Activated CD8-positive, alpha-beta memory T cell treated with anti-CD3 and anti-CD28 coated beads, Interleukin-2, amount 10 ng/mL, durations not matched to agents 7 days and 5 days (primary cell): ENCODE data around the gene GGCT. TPM values are rescaled to one million over a fixed set of nuclear protein-coding genes. Genes with fewer than 3 reads are reported as not detected.

ENCODE experiments used
- ATAC-seq: fragments of 150-1000 bp; cut with Tn5 transposase; one replicate; pipeline ENCODE4 v1.10.0; 2021; ENCODE audit warnings: moderate library complexity
- CTCF ChIA-PET: fragments of 350-600 bp; sonication (Branson Sonifier 250); formaldehyde crosslinking; loops from one replicate; lab custom pipeline; 2021; ENCODE audit warnings: antibody characterized with exemption; lab: Charles Lee
- DNase-seq: peaks from one replicate; pipeline ENCODE4 v3.0.0-alpha.2; 2020
- H3K27ac Mint-ChIP-seq: one replicate; pipeline ENCODE4 v1.8.0; 2021; ENCODE audit warnings: mild to moderate bottlenecking, mixed read lengths
- H3K27me3 Mint-ChIP-seq: one replicate; pipeline ENCODE4 v1.8.0; 2021; ENCODE audit warnings: mixed read lengths
- H3K36me3 Mint-ChIP-seq: one replicate; pipeline ENCODE4 v1.8.0; 2021; ENCODE audit warnings: mild to moderate bottlenecking, mixed read lengths
- H3K4me1 Mint-ChIP-seq: one replicate; pipeline ENCODE4 v1.8.0; 2021; ENCODE audit warnings: mixed read lengths
- H3K4me3 Mint-ChIP-seq: one replicate; pipeline ENCODE4 v1.8.0; 2021; ENCODE audit warnings: mild to moderate bottlenecking, moderate library complexity, mixed read lengths
- H3K9me3 Mint-ChIP-seq: one replicate; pipeline ENCODE4 v1.8.0; 2022; ENCODE audit warnings: low read depth, mixed read lengths
- total RNA-seq, 2 experiments: library from RNA; stranded (reverse); gene quantifications; one replicate each; pipeline ENCODE4 v1.2.3, GENCODE V29; 2021

GGCT gene
- total RNA-seq, 2 experiments from 2014 or later: 46.1 to 58.8 TPM

GRCh38 chr7:30463405-30464145 is 41.1 kb downstream of the GGCT start:
- Mint-ChIP-seq H3K4me1 (peaks cover 35% of the 10 kb centered on the region), H3K36me3 (peaks cover 23% of the 10 kb centered on the region), H3K9me3 (no peaks in the 10 kb centered on the region), H3K4me3 (no peak overlapping the region), H3K27ac (no peak overlapping the region), H3K27me3 (no peaks in the 10 kb centered on the region)
- DNase-seq (no peak), ATAC-seq (no peak)
- CTCF ChIA-PET: interaction anchor here (0.8 to 2.2 kb wide), 2 partner anchors 14 to 47 kb away, joined by 3 to 10 read pairs; partner anchors contain the start of gene NOD1

- CTCF ChIA-PET: no interaction called here
- no peaks in the 10 kb centered on the region for H3K9me3 Mint-ChIP-seq
- no peak overlapping the region for H3K4me3 Mint-ChIP-seq
Measured at GRCh38 chr7:30462179-30462578, 42.5 kb downstream of the GGCT start.

GRCh38 chr7:30460246-30460633 is 44.4 kb downstream of the GGCT start:
- CTCF ChIA-PET: interaction anchor here (1.2 kb wide), 1 partner anchor 19 kb away, joined by 3 read pairs; the partner anchor contains the start of gene NOD1
- no peaks in the 10 kb centered on the region for H3K27me3 Mint-ChIP-seq
- H3K4me1 Mint-ChIP-seq: peaks cover 16% of the 10 kb centered on the region
- no peak for ATAC-seq
- peaks cover 36% of the 10 kb centered on the region for H3K36me3 Mint-ChIP-seq
- H3K9me3 Mint-ChIP-seq: no peaks in the 10 kb centered on the region
- no peak overlapping the region for H3K27ac Mint-ChIP-seq
- DNase-seq: no peak
- H3K4me3 Mint-ChIP-seq: no peak overlapping the region

More at GRCh38 chr7:30462179-30462578, 42.5 kb downstream of the GGCT start:
- no peaks in the 10 kb centered on the region for H3K27me3 Mint-ChIP-seq
- H3K4me1 Mint-ChIP-seq: peaks cover 28% of the 10 kb centered on the region
- DNase-seq (no peak), ATAC-seq (no peak)
- H3K27ac Mint-ChIP-seq: no peak overlapping the region
- peaks cover 28% of the 10 kb centered on the region for H3K36me3 Mint-ChIP-seq

- CTCF ChIA-PET: interaction anchor here (1.1 to 1.2 kb wide), 2 partner anchors 19 to 90 kb away, joined by 3 read pairs; partner anchors contain the start of gene NOD1
- Mint-ChIP-seq H3K36me3 (peaks cover 36% of the 10 kb centered on the region), H3K4me1 (peaks cover 11% of the 10 kb centered on the region), H3K9me3 (no peaks in the 10 kb centered on the region), H3K4me3 (no peak overlapping the region), H3K27me3 (no peaks in the 10 kb centered on the region), H3K27ac (no peak overlapping the region)
- DNase-seq (no peak), ATAC-seq (no peak)
Measured at GRCh38 chr7:30459591-30460245, 44.9 kb downstream of the GGCT start.

- H3K27ac Mint-ChIP-seq: no peak overlapping the region
- CTCF ChIA-PET: interaction anchor here (0.7 kb wide), 1 partner anchor 88 kb away, joined by 3 read pairs; no protein-coding TSS in a partner anchor
- no peaks in the 10 kb centered on the region for H3K4me1 Mint-ChIP-seq
- peaks cover 34% of the 10 kb centered on the region for H3K36me3 Mint-ChIP-seq
- no peak overlapping the region for H3K4me3 Mint-ChIP-seq
- no peak for DNase-seq
- no peak for ATAC-seq
- H3K9me3 Mint-ChIP-seq: no peaks in the 10 kb centered on the region
- H3K27me3 Mint-ChIP-seq: no peaks in the 10 kb centered on the region
Measured at GRCh38 chr7:30458311-30458710, 46.3 kb downstream of the GGCT start.

- no peak for ATAC-seq
- no peak overlapping the region for H3K27ac Mint-ChIP-seq
- no peak overlapping the region for H3K4me3 Mint-ChIP-seq
- no peaks in the 10 kb centered on the region for H3K9me3 Mint-ChIP-seq
- peaks cover 17% of the 10 kb centered on the region for H3K36me3 Mint-ChIP-seq
- DNase-seq: no peak
- CTCF ChIA-PET: interaction anchor here (1.0 to 1.9 kb wide), 2 partner anchors 178 to 286 kb away, joined by 3 to 5 read pairs; no protein-coding TSS in a partner anchor
- no peaks in the 10 kb centered on the region for H3K27me3 Mint-ChIP-seq
- H3K4me1 Mint-ChIP-seq: no peaks in the 10 kb centered on the region
Measured at GRCh38 chr7:30453921-30454320, 50.7 kb downstream of the GGCT start.

- DNase-seq: no peak
- Mint-ChIP-seq H3K27ac (no peak overlapping the region), H3K4me3 (no peak overlapping the region), H3K9me3 (no peaks in the 10 kb centered on the region), H3K4me1 (no peaks in the 10 kb centered on the region), H3K36me3 (peaks cover 15% of the 10 kb centered on the region), H3K27me3 (no peaks in the 10 kb centered on the region)
- CTCF ChIA-PET: interaction anchor here (1.9 kb wide), 1 partner anchor 177 kb away, joined by 5 read pairs; no protein-coding TSS in a partner anchor
- no peak for ATAC-seq
Measured at GRCh38 chr7:30453016-30453415, 51.6 kb downstream of the GGCT start.

GRCh38 chr7:30452280-30452930 is 52.2 kb downstream of the GGCT start:
- no peak overlapping the region for H3K27ac Mint-ChIP-seq
- no peaks in the 10 kb centered on the region for H3K27me3 Mint-ChIP-seq
- CTCF ChIA-PET: interaction anchor here (1.9 kb wide), 1 partner anchor 177 kb away, joined by 5 read pairs; no protein-coding TSS in a partner anchor
- ATAC-seq (no peak), DNase-seq (no peak)
- no peaks in the 10 kb centered on the region for H3K4me1 Mint-ChIP-seq
- no peaks in the 10 kb centered on the region for H3K9me3 Mint-ChIP-seq
- H3K36me3 Mint-ChIP-seq: peaks cover 12% of the 10 kb centered on the region
- no peak overlapping the region for H3K4me3 Mint-ChIP-seq

GRCh38 chr7:30451539-30452279 is 52.9 kb downstream of the GGCT start:
- Mint-ChIP-seq H3K36me3 (peaks cover 15% of the 10 kb centered on the region), H3K9me3 (no peaks in the 10 kb centered on the region), H3K27me3 (no peaks in the 10 kb centered on the region), H3K27ac (no peak overlapping the region), H3K4me3 (no peak overlapping the region), H3K4me1 (no peaks in the 10 kb centered on the region)
- ATAC-seq (no peak), DNase-seq (no peak)
- CTCF ChIA-PET: no interaction called here

- Mint-ChIP-seq H3K36me3 (peaks cover 16% of the 10 kb centered on the region), H3K27me3 (no peaks in the 10 kb centered on the region), H3K4me1 (peaks cover 2% of the 10 kb centered on the region), H3K27ac (no peak overlapping the region), H3K9me3 (no peaks in the 10 kb centered on the region), H3K4me3 (no peak overlapping the region)
- ATAC-seq: no peak
- CTCF ChIA-PET: no interaction called here
- DNase-seq: no peak
Measured at GRCh38 chr7:30450983-30451497, 53.6 kb downstream of the GGCT start.

- no peaks in the 10 kb centered on the region for H3K9me3 Mint-ChIP-seq
- CTCF ChIA-PET: no interaction called here
- DNase-seq: no peak
- peaks cover 4% of the 10 kb centered on the region for H3K4me1 Mint-ChIP-seq
- no peaks in the 10 kb centered on the region for H3K27me3 Mint-ChIP-seq
- no peak overlapping the region for H3K4me3 Mint-ChIP-seq
- H3K27ac Mint-ChIP-seq: no peak overlapping the region
- H3K36me3 Mint-ChIP-seq: peaks cover 17% of the 10 kb centered on the region
- ATAC-seq: no peak
Measured at GRCh38 chr7:30450240-30450982, 54.2 kb downstream of the GGCT start.

- Mint-ChIP-seq H3K27ac (no peak overlapping the region), H3K27me3 (no peaks in the 10 kb centered on the region), H3K4me3 (no peak overlapping the region), H3K4me1 (peaks cover 4% of the 10 kb centered on the region), H3K9me3 (no peaks in the 10 kb centered on the region), H3K36me3 (peaks cover 18% of the 10 kb centered on the region)
- CTCF ChIA-PET: no interaction called here
- ATAC-seq (no peak), DNase-seq (no peak)
Measured at GRCh38 chr7:30448461-30449189, 56.0 kb downstream of the GGCT start.
